Nephron (organoid): ENCODE data around the gene SLMAP.

ENCODE experiments used
- H3K27ac Mint-ChIP-seq, 3 experiments: 2 replicates each; pipeline ENCODE4 v1.8.0; 2020; ENCODE audit warnings: mixed read lengths in 3 of 3, mild to moderate bottlenecking in 2 of 3, moderate library complexity in 1 of 3
- H3K27me3 Mint-ChIP-seq: 2 replicates; pipeline ENCODE4 v1.8.0; 2021; ENCODE audit warnings: low read depth, mild to moderate bottlenecking, moderate library complexity, mixed read lengths
- H3K36me3 Mint-ChIP-seq: 2 replicates; pipeline ENCODE4 v1.8.0; 2020; ENCODE audit warnings: low read depth, mixed read lengths
- H3K4me1 Mint-ChIP-seq: 2 replicates; pipeline ENCODE4 v1.8.0; 2020; ENCODE audit warnings: mixed read lengths
- H3K4me3 Mint-ChIP-seq, 3 experiments: 2 replicates each; pipeline ENCODE4 v1.8.0; 2020; ENCODE audit warnings: mild to moderate bottlenecking in 3 of 3, mixed read lengths in 3 of 3, moderate library complexity in 2 of 3
- H3K9me3 Mint-ChIP-seq: 2 replicates; pipeline ENCODE4 v1.8.0; 2020; ENCODE audit warnings: mixed read lengths
- TF ChIP-seq, protein P1 (sequence below), 3 experiments: fragments of 200-600 bp; sonication (generic); IDR thresholded peaks; one replicate each; pipeline ENCODE4 v1.5.0; 2021; ENCODE audit warnings: antibody characterized with exemption in 3 of 3; ENCODE audit not compliant: unreplicated experiment in 3 of 3

Gene SLMAP

DNA sequence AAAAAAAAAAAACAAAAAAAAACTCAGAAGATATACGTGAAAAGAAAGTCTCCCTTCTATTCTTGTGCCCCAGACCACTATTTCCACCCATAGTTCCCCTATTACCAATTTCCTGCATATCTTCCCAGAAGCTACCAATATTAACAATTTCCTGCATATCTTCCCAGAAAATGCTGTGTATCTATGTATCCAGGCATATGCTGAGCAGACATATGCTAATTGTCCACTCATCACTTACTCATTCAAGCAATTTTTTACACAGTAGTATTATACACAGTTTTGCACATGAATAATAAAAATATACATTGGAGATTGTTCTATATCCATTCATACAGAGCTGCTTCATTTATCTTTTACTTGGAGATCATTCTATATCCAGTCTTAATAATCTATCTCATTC, 12.6 kb upstream of the SLMAP start:
- H3K27ac Mint-ChIP-seq = no peak overlapping the region
- no peaks in the 10 kb centered on the region for H3K36me3 Mint-ChIP-seq
- no peak overlapping the region for H3K4me3 Mint-ChIP-seq
- H3K27me3 Mint-ChIP-seq = no peaks in the 10 kb centered on the region
- TF ChIP-seq, protein P1, sequence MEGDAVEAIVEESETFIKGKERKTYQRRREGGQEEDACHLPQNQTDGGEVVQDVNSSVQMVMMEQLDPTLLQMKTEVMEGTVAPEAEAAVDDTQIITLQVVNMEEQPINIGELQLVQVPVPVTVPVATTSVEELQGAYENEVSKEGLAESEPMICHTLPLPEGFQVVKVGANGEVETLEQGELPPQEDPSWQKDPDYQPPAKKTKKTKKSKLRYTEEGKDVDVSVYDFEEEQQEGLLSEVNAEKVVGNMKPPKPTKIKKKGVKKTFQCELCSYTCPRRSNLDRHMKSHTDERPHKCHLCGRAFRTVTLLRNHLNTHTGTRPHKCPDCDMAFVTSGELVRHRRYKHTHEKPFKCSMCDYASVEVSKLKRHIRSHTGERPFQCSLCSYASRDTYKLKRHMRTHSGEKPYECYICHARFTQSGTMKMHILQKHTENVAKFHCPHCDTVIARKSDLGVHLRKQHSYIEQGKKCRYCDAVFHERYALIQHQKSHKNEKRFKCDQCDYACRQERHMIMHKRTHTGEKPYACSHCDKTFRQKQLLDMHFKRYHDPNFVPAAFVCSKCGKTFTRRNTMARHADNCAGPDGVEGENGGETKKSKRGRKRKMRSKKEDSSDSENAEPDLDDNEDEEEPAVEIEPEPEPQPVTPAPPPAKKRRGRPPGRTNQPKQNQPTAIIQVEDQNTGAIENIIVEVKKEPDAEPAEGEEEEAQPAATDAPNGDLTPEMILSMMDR (IDR thresholded peaks at IDR 0.05; ENCODE audit: unreplicated experiment in 3 of 3) = no peak
- peaks cover 4% of the 10 kb centered on the region for H3K4me1 Mint-ChIP-seq
- no peaks in the 10 kb centered on the region for H3K9me3 Mint-ChIP-seq

DNA sequence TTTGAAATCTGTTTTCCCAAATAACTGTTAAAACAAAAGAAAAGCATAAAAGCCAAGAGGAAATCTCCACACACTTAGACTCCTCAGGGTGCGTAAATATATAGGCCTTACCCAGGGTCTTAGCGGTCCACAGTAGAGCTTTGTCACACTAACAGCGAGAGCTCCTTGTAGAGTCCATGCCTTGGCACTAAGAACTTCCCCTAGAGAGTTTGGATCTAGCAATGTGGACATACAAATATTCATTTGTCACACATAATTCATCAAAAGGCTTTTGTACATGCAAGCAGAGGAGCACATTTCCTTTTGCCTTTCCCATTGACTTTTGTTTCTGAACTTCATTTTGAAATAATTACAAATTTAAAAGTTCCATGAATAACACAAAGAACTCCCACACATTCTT, 11.0 kb upstream of the SLMAP start:
- Mint-ChIP-seq H3K9me3 (no peaks in the 10 kb centered on the region), H3K4me3 (no peak overlapping the region), H3K4me1 (no peaks in the 10 kb centered on the region)

DNA sequence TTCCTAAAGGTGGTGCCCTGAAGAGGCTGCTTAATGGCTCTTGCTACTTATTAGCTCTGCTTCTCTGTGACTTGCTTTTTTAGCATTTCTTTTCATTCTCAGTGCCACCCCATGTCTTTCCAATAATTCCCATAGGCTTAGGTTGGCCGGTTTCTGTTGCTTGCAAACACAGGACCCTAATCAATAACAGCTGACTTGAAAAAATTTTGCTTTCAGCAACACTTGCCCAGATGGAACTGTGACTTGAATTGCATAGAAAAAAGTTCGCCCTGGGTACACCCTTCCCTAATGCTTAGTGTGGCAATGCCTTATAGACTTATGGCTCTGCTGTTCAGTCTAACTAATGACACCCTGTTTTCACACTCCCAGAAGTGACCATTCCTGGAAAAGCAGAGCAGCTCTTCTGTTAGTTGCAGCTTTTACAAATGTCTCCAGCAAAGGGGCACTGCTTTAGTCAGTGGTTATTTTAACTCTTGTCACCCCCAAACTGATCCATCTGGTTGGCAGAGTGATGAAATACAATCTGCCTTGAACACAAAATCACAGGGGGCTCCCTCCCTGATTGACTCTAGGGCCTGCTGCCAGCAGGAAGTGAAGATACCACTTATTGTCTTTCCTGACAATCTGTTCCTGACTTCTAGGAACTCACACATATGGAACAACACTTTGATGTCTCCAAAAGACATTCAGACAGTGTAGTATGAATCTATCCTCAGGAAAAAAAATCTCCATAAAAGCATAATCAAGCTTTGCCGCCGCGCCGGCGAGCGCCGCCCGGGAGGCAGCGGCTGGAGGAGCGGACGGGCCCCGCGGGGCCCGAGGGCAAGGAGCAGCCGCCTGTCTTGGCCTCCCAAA, 9.7 kb upstream of the SLMAP start:
- TF ChIP-seq, protein P1 (IDR thresholded peaks at IDR 0.05; ENCODE audit: unreplicated experiment in 3 of 3) = no peak
- H3K4me1 Mint-ChIP-seq = no peaks in the 10 kb centered on the region

More for the DNA sequence above, 11.0 kb upstream of the SLMAP start:
- no peaks in the 10 kb centered on the region for H3K27me3 Mint-ChIP-seq
- TF ChIP-seq, protein P1 (IDR thresholded peaks at IDR 0.05; ENCODE audit: unreplicated experiment in 3 of 3) = no peak
- H3K27ac Mint-ChIP-seq = no peak overlapping the region
- no peaks in the 10 kb centered on the region for H3K36me3 Mint-ChIP-seq

DNA sequence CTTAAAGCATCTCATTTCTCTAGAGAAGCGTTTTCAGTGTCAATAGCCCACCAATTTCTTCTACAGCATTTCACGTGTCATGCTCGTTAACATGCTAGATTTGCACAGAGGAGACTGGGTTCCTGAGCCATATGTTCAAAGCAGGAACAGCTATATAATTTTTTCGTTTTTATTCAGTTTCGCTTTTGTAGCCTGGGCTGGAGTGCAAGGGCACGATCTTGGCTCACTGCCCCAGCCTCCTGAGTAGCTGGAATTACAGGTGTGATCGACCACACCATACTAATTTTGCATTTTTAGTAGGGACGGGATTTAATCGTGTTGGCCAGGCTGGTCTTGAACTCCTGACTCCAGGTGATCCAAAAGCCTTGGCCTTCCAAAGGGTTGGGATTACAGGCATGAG, 6.6 kb upstream of the SLMAP start:
- H3K4me1 Mint-ChIP-seq = no peaks in the 10 kb centered on the region
- H3K27me3 Mint-ChIP-seq = no peaks in the 10 kb centered on the region
- TF ChIP-seq, protein P1 (IDR thresholded peaks at IDR 0.05; ENCODE audit: unreplicated experiment in 3 of 3) = no peak
- H3K9me3 Mint-ChIP-seq = no peaks in the 10 kb centered on the region
- no peak overlapping the region for H3K27ac Mint-ChIP-seq
- H3K36me3 Mint-ChIP-seq = no peaks in the 10 kb centered on the region
- H3K4me3 Mint-ChIP-seq = no peak overlapping the region

More for the DNA sequence above, 9.7 kb upstream of the SLMAP start:
- Mint-ChIP-seq H3K36me3 (no peaks in the 10 kb centered on the region), H3K27me3 (no peaks in the 10 kb centered on the region), H3K27ac (no peak overlapping the region), H3K4me3 (no peak overlapping the region), H3K9me3 (no peaks in the 10 kb centered on the region)

DNA sequence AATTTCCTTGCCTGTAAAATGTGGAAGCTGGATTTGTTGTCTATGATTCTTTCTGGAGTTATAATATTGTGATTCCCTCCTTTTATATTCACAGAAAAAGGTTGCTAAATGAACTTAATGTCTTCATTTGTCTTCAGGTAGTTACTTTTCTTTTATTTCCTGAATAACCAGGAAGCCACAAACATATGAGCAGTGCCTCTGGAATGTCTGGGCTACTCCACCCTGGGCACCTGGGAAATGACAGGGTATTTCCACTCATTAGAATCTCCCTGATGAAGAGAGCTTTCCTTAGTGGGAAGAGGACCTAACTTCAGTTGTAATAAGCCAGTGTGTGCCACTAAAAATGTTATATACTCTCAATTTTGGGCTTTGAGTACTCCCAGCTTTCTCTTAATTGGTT, 3.8 kb upstream of the SLMAP start:
- no peaks in the 10 kb centered on the region for H3K27me3 Mint-ChIP-seq

More for the DNA sequence above, 3.8 kb upstream of the SLMAP start:
- H3K4me1 Mint-ChIP-seq = peaks cover 5% of the 10 kb centered on the region
- TF ChIP-seq, protein P1 (IDR thresholded peaks at IDR 0.05; ENCODE audit: unreplicated experiment in 3 of 3) = no peak
- no peak overlapping the region for H3K4me3 Mint-ChIP-seq
- no peak overlapping the region for H3K27ac Mint-ChIP-seq
- no peaks in the 10 kb centered on the region for H3K9me3 Mint-ChIP-seq
- no peaks in the 10 kb centered on the region for H3K36me3 Mint-ChIP-seq
